Memory B cell (primary cell): Measurements from ENCODE around the gene TRMU.
"Not testable (repeated sequence)": the region's sequence is repeated elsewhere in the genome, so short reads cannot be mapped to it uniquely, and the experiment has no call there.

Experiments used
- ATAC-seq: fragments of 150-1000 bp; cut with Tn5 transposase; 2 replicates; pipeline ENCODE4 v1.10.0; 2021; ENCODE audit warnings: low read depth, mild to moderate bottlenecking, moderate library complexity
- DNase-seq, 2 donors: peaks; one replicate each; pipeline ENCODE4 v3.0.0; 2022; ENCODE audit warnings: low spot score in 2 of 2
- H3K27ac Mint-ChIP-seq: one replicate; pipeline ENCODE4 v1.8.0; 2022; ENCODE audit warnings: mild to moderate bottlenecking, moderate library complexity, mixed read lengths
- H3K27me3 Mint-ChIP-seq: one replicate; pipeline ENCODE4 v1.8.0; 2022; ENCODE audit warnings: mixed read lengths
- H3K36me3 Mint-ChIP-seq: one replicate; pipeline ENCODE4 v1.8.0; 2022; ENCODE audit warnings: mild to moderate bottlenecking, mixed read lengths
- H3K4me1 Mint-ChIP-seq: one replicate; pipeline ENCODE4 v1.8.0; 2022; ENCODE audit warnings: mixed read lengths
- H3K4me3 Mint-ChIP-seq: one replicate; pipeline ENCODE4 v1.8.0; 2022; ENCODE audit warnings: mild to moderate bottlenecking, moderate library complexity, mixed read lengths
- H3K9me3 Mint-ChIP-seq: one replicate; pipeline ENCODE4 v1.8.0; 2022; ENCODE audit warnings: mixed read lengths

TRMU gene

GRCh38 chr22:46293577-46294260, 41.8 kb upstream of the TRMU start:
- no peak overlapping the region for H3K27ac Mint-ChIP-seq
- peaks cover 7% of the 10 kb centered on the region for H3K36me3 Mint-ChIP-seq
- ATAC-seq (no peak), DNase-seq (no peak)
- peaks cover 38% of the 10 kb centered on the region for H3K4me1 Mint-ChIP-seq
- peaks cover 3% of the 10 kb centered on the region for H3K9me3 Mint-ChIP-seq
- H3K27me3 Mint-ChIP-seq = peaks cover 2% of the 10 kb centered on the region
- H3K4me3 Mint-ChIP-seq = no peak overlapping the region

GRCh38 chr22:46294784-46295183, 40.7 kb upstream of the TRMU start:
- H3K27me3 Mint-ChIP-seq = peaks cover 6% of the 10 kb centered on the region
- peaks cover 35% of the 10 kb centered on the region for H3K4me1 Mint-ChIP-seq
- peaks cover 3% of the 10 kb centered on the region for H3K9me3 Mint-ChIP-seq
- DNase-seq (no peak), ATAC-seq (no peak)
- no peak overlapping the region for H3K4me3 Mint-ChIP-seq
- H3K27ac Mint-ChIP-seq = peak overlapping the region; percentile 96
- peaks cover 7% of the 10 kb centered on the region for H3K36me3 Mint-ChIP-seq

GRCh38 chr22:46295277-46295971, 40.1 kb upstream of the TRMU start:
- Mint-ChIP-seq H3K4me1 (peaks cover 30% of the 10 kb centered on the region), H3K36me3 (peaks cover 7% of the 10 kb centered on the region), H3K27me3 (peaks cover 8% of the 10 kb centered on the region), H3K4me3 (peak overlapping the region; percentile 91), H3K9me3 (no peaks in the 10 kb centered on the region), H3K27ac (peak overlapping the region; percentile 96)
- DNase-seq (no peak), ATAC-seq (no peak)

- peaks cover 8% of the 10 kb centered on the region for H3K27me3 Mint-ChIP-seq
- peak; percentile 88 to 93 for DNase-seq
- no peaks in the 10 kb centered on the region for H3K9me3 Mint-ChIP-seq
- H3K36me3 Mint-ChIP-seq = peaks cover 5% of the 10 kb centered on the region
- peak within 1 kb of the TSS; percentile 96 for H3K27ac Mint-ChIP-seq
- peak within 1 kb of the TSS; percentile 91 for H3K4me3 Mint-ChIP-seq
- ATAC-seq = peak; percentile 96
- peaks cover 27% of the 10 kb centered on the region for H3K4me1 Mint-ChIP-seq
Measured at GRCh38 chr22:46296257-46297150, 39.0 kb upstream of the TRMU start, which contains the start of gene GTSE1. Gene GTSE1 (plus strand): TSS chr22:46296870. CDS start chr22:46297401, 531 bp downstream.

- Mint-ChIP-seq H3K36me3 (peaks cover 3% of the 10 kb centered on the region), H3K4me1 (peaks cover 26% of the 10 kb centered on the region), H3K9me3 (no peaks in the 10 kb centered on the region), H3K27me3 (peaks cover 8% of the 10 kb centered on the region), H3K27ac (no peak overlapping the region), H3K4me3 (peak overlapping the region; percentile 76)
- ATAC-seq (no peak), DNase-seq (no peak)
Measured at GRCh38 chr22:46297151-46297812, 38.2 kb upstream of the TRMU start.

- DNase-seq (no peak), ATAC-seq (no peak)
- no peaks in the 10 kb centered on the region for H3K36me3 Mint-ChIP-seq
- peaks cover 8% of the 10 kb centered on the region for H3K27me3 Mint-ChIP-seq
- no peak overlapping the region for H3K27ac Mint-ChIP-seq
- H3K9me3 Mint-ChIP-seq = no peaks in the 10 kb centered on the region
- H3K4me3 Mint-ChIP-seq = no peak overlapping the region
- H3K4me1 Mint-ChIP-seq = peaks cover 18% of the 10 kb centered on the region
Measured at GRCh38 chr22:46299101-46299500, 36.4 kb upstream of the TRMU start.

- Mint-ChIP-seq H3K27ac (no peak overlapping the region), H3K27me3 (peaks cover 8% of the 10 kb centered on the region), H3K4me1 (peaks cover 13% of the 10 kb centered on the region), H3K9me3 (no peaks in the 10 kb centered on the region), H3K36me3 (no peaks in the 10 kb centered on the region), H3K4me3 (no peak overlapping the region)
- ATAC-seq (no peak), DNase-seq (no peak)
Measured at GRCh38 chr22:46300491-46300890, 35.0 kb upstream of the TRMU start.

GRCh38 chr22:46303347-46303965, 32.1 kb upstream of the TRMU start:
- no peak overlapping the region for H3K4me3 Mint-ChIP-seq
- H3K27ac Mint-ChIP-seq = no peak overlapping the region
- H3K27me3 Mint-ChIP-seq = peaks cover 8% of the 10 kb centered on the region
- H3K4me1 Mint-ChIP-seq = no peaks in the 10 kb centered on the region
- DNase-seq (no peak), ATAC-seq (no peak)
- H3K36me3 Mint-ChIP-seq = no peaks in the 10 kb centered on the region
- H3K9me3 Mint-ChIP-seq = no peaks in the 10 kb centered on the region

GRCh38 chr22:46308283-46308988, 27.1 kb upstream of the TRMU start:
- no peaks in the 10 kb centered on the region for H3K36me3 Mint-ChIP-seq
- H3K4me1 Mint-ChIP-seq = no peaks in the 10 kb centered on the region
- no peaks in the 10 kb centered on the region for H3K9me3 Mint-ChIP-seq
- no peak for DNase-seq
- no peaks in the 10 kb centered on the region for H3K27me3 Mint-ChIP-seq
- H3K27ac Mint-ChIP-seq = no peak overlapping the region
- ATAC-seq = no peak
- no peak overlapping the region for H3K4me3 Mint-ChIP-seq

- Mint-ChIP-seq H3K27me3 (no peaks in the 10 kb centered on the region), H3K36me3 (no peaks in the 10 kb centered on the region), H3K27ac (peak overlapping the region; percentile 39), H3K4me1 (no peaks in the 10 kb centered on the region), H3K4me3 (no peak overlapping the region), H3K9me3 (no peaks in the 10 kb centered on the region)
- no peak for DNase-seq
- ATAC-seq = no peak
Measured at GRCh38 chr22:46309526-46310085, 25.9 kb upstream of the TRMU start.

GRCh38 chr22:46312056-46312455, 23.5 kb upstream of the TRMU start:
- H3K36me3 Mint-ChIP-seq = no peaks in the 10 kb centered on the region
- DNase-seq = no peak
- ATAC-seq = no peak
- H3K4me3 Mint-ChIP-seq = no peak overlapping the region
- H3K27me3 Mint-ChIP-seq = no peaks in the 10 kb centered on the region
- H3K4me1 Mint-ChIP-seq = no peaks in the 10 kb centered on the region
- no peaks in the 10 kb centered on the region for H3K9me3 Mint-ChIP-seq
- no peak overlapping the region for H3K27ac Mint-ChIP-seq

- DNase-seq, H3K4me1 Mint-ChIP-seq: not testable (repeated sequence)
Measured at GRCh38 chr22:46312848-46313247, 22.7 kb upstream of the TRMU start.

GRCh38 chr22:46315976-46316375, 19.5 kb upstream of the TRMU start:
- H3K9me3 Mint-ChIP-seq = no peaks in the 10 kb centered on the region
- ATAC-seq (no peak), DNase-seq (no peak)
- H3K27ac Mint-ChIP-seq = no peak overlapping the region
- no peaks in the 10 kb centered on the region for H3K4me1 Mint-ChIP-seq
- H3K27me3 Mint-ChIP-seq = no peaks in the 10 kb centered on the region
- no peaks in the 10 kb centered on the region for H3K36me3 Mint-ChIP-seq
- H3K4me3 Mint-ChIP-seq = no peak overlapping the region

More at GRCh38 chr22:46312848-46313247, 22.7 kb upstream of the TRMU start:
- not testable (repeated sequence) for H3K36me3 Mint-ChIP-seq, ATAC-seq, H3K9me3 Mint-ChIP-seq, H3K27me3 Mint-ChIP-seq, H3K27ac Mint-ChIP-seq, H3K4me3 Mint-ChIP-seq
